GM10266 (cell line): ENCODE data around the gene NBPF9.
"Not testable (repeated sequence)": the region's sequence is repeated elsewhere in the genome, so short reads cannot be mapped to it uniquely, and the experiment has no call there.

Experiments used
- DNase-seq: peaks from one replicate; pipeline ENCODE4 v3.0.0; 2012; ENCODE audit errors: extremely low spot score

NBPF9 gene, protein sequence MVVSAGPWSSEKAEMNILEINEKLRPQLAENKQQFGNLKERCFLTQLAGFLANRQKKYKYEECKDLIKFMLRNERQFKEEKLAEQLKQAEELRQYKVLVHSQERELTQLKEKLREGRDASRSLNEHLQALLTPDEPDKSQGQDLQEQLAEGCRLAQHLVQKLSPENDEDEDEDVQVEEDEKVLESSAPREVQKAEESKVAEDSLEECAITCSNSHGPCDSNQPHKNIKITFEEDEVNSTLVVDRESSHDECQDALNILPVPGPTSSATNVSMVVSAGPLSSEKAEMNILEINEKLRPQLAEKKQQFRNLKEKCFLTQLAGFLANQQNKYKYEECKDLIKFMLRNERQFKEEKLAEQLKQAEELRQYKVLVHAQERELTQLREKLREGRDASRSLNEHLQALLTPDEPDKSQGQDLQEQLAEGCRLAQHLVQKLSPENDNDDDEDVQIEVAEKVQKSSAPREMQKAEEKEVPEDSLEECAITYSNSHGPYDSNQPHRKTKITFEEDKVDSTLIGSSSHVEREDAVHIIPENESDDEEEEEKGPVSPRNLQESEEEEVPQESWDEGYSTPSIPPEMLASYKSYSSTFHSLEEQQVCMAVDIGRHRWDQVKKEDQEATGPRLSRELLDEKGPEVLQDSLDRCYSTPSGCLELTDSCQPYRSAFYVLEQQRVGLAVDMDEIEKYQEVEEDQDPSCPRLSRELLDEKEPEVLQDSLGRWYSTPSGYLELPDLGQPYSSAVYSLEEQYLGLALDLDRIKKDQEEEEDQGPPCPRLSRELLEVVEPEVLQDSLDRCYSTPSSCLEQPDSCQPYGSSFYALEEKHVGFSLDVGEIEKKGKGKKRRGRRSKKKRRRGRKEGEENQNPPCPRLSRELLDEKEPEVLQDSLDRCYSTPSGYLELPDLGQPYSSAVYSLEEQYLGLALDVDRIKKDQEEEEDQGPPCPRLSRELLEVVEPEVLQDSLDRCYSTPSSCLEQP (N-terminal part only)

GRCh38 chr1:149103109-149104081 is at the start of gene NBPF9:
TSS of gene NBPF9 (minus strand) at chr1:149103551. CDS start at chr1:149082139, 21,412 bp downstream.
- DNase-seq = not testable (repeated sequence)

GRCh38 chr1:149149909-149150308 is 46.6 kb upstream of the NBPF9 start:
- not testable (repeated sequence) for DNase-seq

DNA sequence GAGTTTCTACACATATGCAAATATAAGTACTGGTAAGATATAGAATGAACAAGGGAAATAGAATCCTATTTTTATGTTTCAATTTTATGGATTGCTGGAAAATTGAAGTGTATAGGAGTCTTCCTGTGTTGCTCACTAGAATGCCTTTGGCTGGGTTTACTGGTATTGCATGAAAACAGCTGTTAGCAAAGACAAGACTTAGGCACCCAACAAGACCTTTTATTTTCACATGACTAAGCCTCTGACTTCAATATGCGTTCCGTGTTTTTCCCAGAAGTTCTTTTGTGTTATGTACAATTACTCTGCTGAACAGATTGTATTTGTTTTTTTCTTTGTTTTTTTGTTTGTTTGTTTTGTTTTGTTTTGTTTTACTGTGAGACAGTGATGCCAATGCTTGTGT is 34.2 kb upstream of the NBPF9 start:
- DNase-seq = not testable (repeated sequence)

- not testable (repeated sequence) for DNase-seq
These were observed 27.6 kb upstream of the NBPF9 start for GRCh38 chr1:149130938-149131337.

DNA sequence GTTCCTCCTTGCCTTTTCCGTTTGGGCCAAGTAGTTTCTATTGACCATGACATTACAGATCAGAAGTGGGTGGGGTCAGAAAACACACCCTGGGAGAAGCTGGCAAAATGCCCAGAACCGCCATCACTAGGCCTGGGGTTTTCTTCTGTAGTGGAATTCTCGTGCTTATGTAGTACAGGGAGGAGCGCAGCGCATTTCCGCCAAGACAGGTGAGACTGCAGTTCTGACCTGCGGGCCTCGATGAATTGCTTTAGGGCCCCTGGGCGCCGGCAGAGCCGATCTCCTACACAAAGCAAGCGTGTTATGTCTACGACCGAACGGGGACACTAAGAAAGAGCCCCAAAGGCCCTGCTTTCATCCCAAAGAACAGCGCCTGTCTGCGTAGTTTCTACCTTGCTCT is 25.9 kb upstream of the NBPF9 start:
- DNase-seq = not testable (repeated sequence)

GRCh38 chr1:149126555-149127145 is 23.3 kb upstream of the NBPF9 start:
- not testable (repeated sequence) for DNase-seq

GRCh38 chr1:149123948-149124926 is 20.9 kb upstream of the NBPF9 start:
- DNase-seq = not testable (repeated sequence)

DNA sequence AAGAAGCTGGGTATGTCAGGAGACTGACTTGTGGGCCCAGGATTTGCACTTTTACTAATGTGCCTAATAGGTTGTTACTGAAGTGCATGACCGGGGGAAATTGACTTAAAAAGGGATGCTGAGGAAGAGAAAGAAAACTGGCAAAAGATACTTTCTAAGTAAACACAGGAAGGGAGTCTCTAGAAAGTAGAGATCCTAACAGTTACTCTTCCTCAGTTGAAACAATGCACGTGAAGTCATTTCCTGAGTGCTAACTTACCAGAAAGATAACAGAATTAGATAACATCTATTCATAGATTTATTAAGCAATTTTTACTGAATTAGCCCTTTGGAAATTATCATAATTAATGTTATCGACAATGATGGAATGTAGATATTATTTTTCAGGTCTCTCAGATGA is 9.5 kb upstream of the NBPF9 start:
- not testable (repeated sequence) for DNase-seq

GRCh38 chr1:149110343-149110742 is 7.0 kb upstream of the NBPF9 start:
- not testable (repeated sequence) for DNase-seq

GRCh38 chr1:149102574-149102973 is 777 bp downstream of the NBPF9 start:
- not testable (repeated sequence) for DNase-seq

- not testable (repeated sequence) for DNase-seq
These were observed 5.1 kb downstream of the NBPF9 start for GRCh38 chr1:149098276-149098675.

DNA sequence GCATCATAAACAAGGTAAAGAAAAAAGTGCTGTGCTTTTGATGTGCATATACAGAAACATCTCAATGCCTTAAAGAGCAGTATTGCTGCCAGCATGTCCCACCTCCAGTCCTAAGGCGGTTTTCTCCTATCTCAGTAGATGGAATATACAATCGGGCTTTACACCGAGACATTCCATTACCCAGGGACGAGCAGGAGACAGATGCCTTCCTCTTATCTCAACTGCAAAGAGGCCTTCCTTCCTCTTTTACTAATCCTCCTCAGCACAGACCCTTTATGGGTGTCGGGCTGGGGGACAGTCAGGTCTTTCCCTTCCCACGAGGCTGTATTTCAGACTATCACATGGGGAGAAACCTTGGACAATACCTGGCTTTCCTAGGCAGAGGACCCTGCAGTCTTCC is 10.2 kb downstream of the NBPF9 start:
- not testable (repeated sequence) for DNase-seq

- not testable (repeated sequence) for DNase-seq
These were observed 27.7 kb downstream of the NBPF9 start for GRCh38 chr1:149075505-149076127.

- DNase-seq = not testable (repeated sequence)
These were observed 38.7 kb downstream of the NBPF9 start for GRCh38 chr1:149064611-149065010.

- DNase-seq = not testable (repeated sequence)
These were observed 60.3 kb downstream of the NBPF9 start for GRCh38 chr1:149043056-149043455.

DNA sequence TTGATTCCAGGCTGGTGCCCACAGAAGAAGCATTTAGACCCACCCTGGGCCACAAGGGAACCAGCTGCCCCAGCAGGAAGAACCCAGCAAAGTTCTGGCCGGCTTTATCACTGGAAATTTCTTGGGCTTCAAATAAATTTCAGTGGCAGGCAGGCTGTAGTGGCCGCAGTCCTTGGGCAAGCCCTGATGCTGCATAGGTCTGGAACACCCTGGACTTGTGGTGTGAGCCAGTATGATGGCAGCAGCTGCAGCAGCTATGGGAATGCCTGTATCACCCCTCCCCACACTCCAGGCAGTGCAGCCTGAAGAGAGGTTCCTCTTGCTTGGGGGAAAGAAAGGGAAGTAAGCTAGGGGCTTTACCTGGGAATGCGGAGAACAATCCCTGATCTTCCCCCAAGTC is 69.4 kb downstream of the NBPF9 start:
- not testable (repeated sequence) for DNase-seq

DNA sequence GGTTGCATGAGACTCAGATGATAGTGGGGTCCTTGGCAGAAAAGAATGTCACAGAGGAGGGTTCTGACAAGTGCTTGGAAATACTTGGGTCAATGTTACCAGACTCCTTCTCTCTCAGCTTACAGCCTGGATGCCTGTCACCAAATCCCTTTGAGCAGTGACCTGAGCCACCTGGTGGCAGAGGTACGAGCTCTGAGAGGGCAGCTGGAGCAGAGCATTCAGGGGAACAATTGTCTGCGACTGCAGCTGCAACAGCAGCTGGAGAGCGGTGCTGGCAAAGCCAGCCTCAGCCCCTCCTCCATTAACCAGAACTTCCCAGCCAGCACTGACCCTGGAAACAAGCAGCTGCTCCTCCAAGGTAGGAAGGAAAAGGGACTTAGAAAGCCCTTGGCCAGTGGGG is 79.0 kb downstream of the NBPF9 start:
- DNase-seq = not testable (repeated sequence)

DNA sequence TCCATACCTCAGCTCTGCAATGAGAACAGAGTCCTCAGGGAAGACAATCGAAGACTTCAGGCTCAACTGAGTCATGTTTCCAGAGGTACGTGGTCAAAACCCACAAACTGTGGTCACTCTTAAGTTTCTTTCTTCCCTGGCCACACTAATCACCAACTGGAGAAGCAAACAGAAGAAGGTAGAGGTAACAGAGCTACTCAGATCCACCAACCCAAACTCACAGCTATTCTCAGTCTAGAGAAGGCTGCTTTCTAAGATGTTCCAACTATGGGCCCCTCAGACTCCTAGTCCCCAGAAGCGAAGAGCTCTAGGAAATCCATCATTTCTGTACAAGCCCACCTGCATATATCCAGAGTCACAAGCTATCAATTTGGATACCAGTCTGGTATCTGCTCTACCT is 84.8 kb downstream of the NBPF9 start:
- DNase-seq = not testable (repeated sequence)

GRCh38 chr1:149016626-149017025 is 86.7 kb downstream of the NBPF9 start:
- not testable (repeated sequence) for DNase-seq
